A549 (cell line): Measurements from ENCODE around the gene MARK2. TPM values are rescaled to one million over a fixed set of nuclear protein-coding genes. Genes with fewer than 3 reads are reported as not detected.

Experiments used
- ATAC-seq, 2 experiments: fragments of 200-7000 bp in 1 of 2; fragments of >200 bp in 1 of 2; cut with Nextera tagmentation in 1 of 2; cut with Tn5 transposase in 1 of 2; 3 replicates each; pipeline versions ENCODE4 v1.8.0 to v1.9.1; 2018 to 2020; ENCODE audit warnings: mild to moderate bottlenecking in 1 of 2, moderate library complexity in 1 of 2
- CTCF ChIA-PET: fragments of 300-600 bp; sonication (Branson Sonifier 250); formaldehyde crosslinking; extraction: SDS; loops from one replicate; lab custom pipeline; 2021; ENCODE audit warnings: antibody characterized with exemption, inconsistent platforms; lab: Yijun Ruan, JAX
- POLR2A ChIA-PET: fragments of 350-600 bp; formaldehyde crosslinking; extraction: SDS; loops from one replicate; lab custom pipeline; 2021; ENCODE audit warnings: antibody characterized with exemption, inconsistent platforms; lab: Yijun Ruan, JAX
- DNase-seq, 2 experiments: peaks; one replicate each; pipeline versions ENCODE4 v3.0.0 to v3.0.0-alpha.2; 2011 to 2016; ENCODE audit warnings: low read depth in 1 of 2, low spot score in 1 of 2
- FAIRE-seq: peaks from 2 replicates; lab custom pipeline; 2011; peaks lifted over from hg19 to GRCh38; lab: Jason Lieb, UNC
- H3K27ac ChIP-seq, 2 experiments: fragments of >200 bp; sonication (Bioruptor Twin); formaldehyde crosslinking; 3 replicates each; pipeline ENCODE4 v1.5.1; 2016 to 2017
- H3K4me1 ChIP-seq: fragments of >200 bp; sonication (Bioruptor Twin); formaldehyde crosslinking; 3 replicates; pipeline ENCODE4 v1.6.1; 2016
- H3K4me2 ChIP-seq: fragments of >200 bp; sonication (Bioruptor Twin); formaldehyde crosslinking; 3 replicates; pipeline ENCODE4 v1.6.1; 2016
- H3K4me3 ChIP-seq: fragments of >200 bp; sonication (Bioruptor Twin); formaldehyde crosslinking; 3 replicates; pipeline ENCODE4 v1.5.1; 2016
- H3K9me3 ChIP-seq: fragments of >200 bp; sonication (Bioruptor Twin); formaldehyde crosslinking; 3 replicates; pipeline ENCODE4 v1.6.1; 2016
- CBX8 ChIP-seq: fragments of 200-600 bp; sonication (generic); IDR thresholded peaks from 2 replicates; pipeline ENCODE4 v1.6.1; 2016
- CHD2 ChIP-seq: fragments of 150-350 bp; IDR thresholded peaks from 2 replicates; pipeline ENCODE4 v1.6.1; 2014; ENCODE audit warnings: low read length; ENCODE audit not compliant: partially characterized antibody
- EHF ChIP-seq: fragments of 250-450 bp; sonication (Bioruptor Pico); IDR thresholded peaks from 2 replicates; pipeline ENCODE4 v1.5.0; 2020; ENCODE audit warnings: mild to moderate bottlenecking
- ESRRA ChIP-seq: fragments of 150-350 bp; IDR thresholded peaks from 2 replicates; pipeline ENCODE4 v1.6.1; 2014; ENCODE audit warnings: mild to moderate bottlenecking, low read length, borderline replicate concordance
- FOSB ChIP-seq: fragments of 250-450 bp; sonication (Bioruptor Pico); IDR thresholded peaks from 2 replicates; pipeline ENCODE4 v1.5.0; 2020; ENCODE audit warnings: mild to moderate bottlenecking, moderate library complexity
- GATA3 ChIP-seq: IDR thresholded peaks from 2 replicates; pipeline ENCODE4 v1.6.1; 2012; ENCODE audit warnings: borderline replicate concordance
- HOXB13 ChIP-seq: fragments of 250-450 bp; sonication (Bioruptor Pico); IDR thresholded peaks from 2 replicates; pipeline ENCODE4 v1.5.0; 2020; ENCODE audit warnings: low read depth, mild to moderate bottlenecking, moderate library complexity
- HOXB5 ChIP-seq: fragments of 250-450 bp; sonication (Bioruptor Pico); IDR thresholded peaks from 2 replicates; pipeline ENCODE4 v1.5.0; 2020; ENCODE audit warnings: mild to moderate bottlenecking, moderate library complexity
- MAFK ChIP-seq: fragments of 450-650 bp; IDR thresholded peaks from 2 replicates; pipeline ENCODE4 v1.6.1; 2014; ENCODE audit not compliant: partially characterized antibody
- MAX ChIP-seq: IDR thresholded peaks from 2 replicates; pipeline ENCODE4 v1.6.1; 2012
- MAZ ChIP-seq: fragments of 150-350 bp; IDR thresholded peaks from 2 replicates; pipeline ENCODE4 v1.6.1; 2014; ENCODE audit warnings: antibody characterized with exemption, low read depth, low read length, borderline replicate concordance
- NFE2L2 ChIP-seq: fragments of 150-350 bp; conservative IDR thresholded peaks from 2 replicates; pipeline ENCODE4 v1.6.1; 2014; ENCODE audit warnings: low read length
- PBX3 ChIP-seq: IDR thresholded peaks from 2 replicates; pipeline ENCODE4 v1.6.1; 2012
- PHF8 ChIP-seq: fragments of 200-600 bp; sonication (generic); IDR thresholded peaks from 2 replicates; pipeline ENCODE4 v1.6.1; 2016; ENCODE audit warnings: low read depth, mild to moderate bottlenecking, antibody characterized with exemption, moderate library complexity, borderline replicate concordance
- POLR2AphosphoS2 ChIP-seq: conservative IDR thresholded peaks from 2 replicates; pipeline ENCODE4 v1.6.1; 2012; ENCODE audit warnings: low read length, improper control_type of control experiment, inconsistent platforms
- SMC3 ChIP-seq: fragments of >200 bp; sonication (Bioruptor Twin); formaldehyde crosslinking; IDR thresholded peaks from 3 replicates; pipeline ENCODE4 v1.6.1; 2018; ENCODE audit warnings: inconsistent platforms
- SREBF2 ChIP-seq: fragments of 450-650 bp; IDR thresholded peaks from 2 replicates; pipeline ENCODE4 v1.6.1; 2014; ENCODE audit warnings: mild to moderate bottlenecking, moderate library complexity
- TFCP2L1 ChIP-seq: fragments of 250-450 bp; sonication (Bioruptor Pico); IDR thresholded peaks from 2 replicates; pipeline ENCODE4 v1.5.0; 2021; ENCODE audit warnings: mild to moderate bottlenecking
- WGBS: methylation state at CpG from one replicate; pipeline ENCODE4 v1.1.6; 2017; ENCODE audit errors: missing lambda C conversion rate; 5-methylcytosine and 5-hydroxymethylcytosine counted together
- polyA plus RNA-seq, 4 experiments: library from polyadenylated mRNA; depleted of rRNA in 3 of 4; stranded (reverse); fragments of >200 nt; fragmentation: RNase III in 1 of 4; extraction: RNeasy Plus Mini Kit Qiagen cat#74134 plus additional on column Dnase treatment in 1 of 4; gene quantifications; 2 replicates in 3 of 4; 3 replicates in 1 of 4; pipeline ENCODE4 v1.2.3, GENCODE V29; 2011 to 2017
- TF ChIP-seq, protein P1 (sequence below): fragments of >200 bp; sonication (Bioruptor Twin); formaldehyde crosslinking; IDR thresholded peaks from 3 replicates; pipeline ENCODE4 v1.6.1; 2016
- TF ChIP-seq, protein P2 (sequence below): fragments of >200 bp; sonication (Bioruptor Twin); formaldehyde crosslinking; IDR thresholded peaks from 3 replicates; pipeline ENCODE4 v1.5.1; 2016
- TF ChIP-seq, protein P3 (sequence below): fragments of 250-450 bp; sonication (Bioruptor Pico); IDR thresholded peaks from 2 replicates; pipeline ENCODE4 v1.5.0; 2020; ENCODE audit warnings: low read depth, mild to moderate bottlenecking, moderate library complexity

Gene MARK2
- polyA plus RNA-seq, 2 of the 4 experiments (the other 2 are of a cell fraction) = 20.2 to 28.4 TPM

GRCh38 chr11:63919267-63920125 is 80.6 kb downstream of the MARK2 start:
- TF ChIP-seq, protein P1, sequence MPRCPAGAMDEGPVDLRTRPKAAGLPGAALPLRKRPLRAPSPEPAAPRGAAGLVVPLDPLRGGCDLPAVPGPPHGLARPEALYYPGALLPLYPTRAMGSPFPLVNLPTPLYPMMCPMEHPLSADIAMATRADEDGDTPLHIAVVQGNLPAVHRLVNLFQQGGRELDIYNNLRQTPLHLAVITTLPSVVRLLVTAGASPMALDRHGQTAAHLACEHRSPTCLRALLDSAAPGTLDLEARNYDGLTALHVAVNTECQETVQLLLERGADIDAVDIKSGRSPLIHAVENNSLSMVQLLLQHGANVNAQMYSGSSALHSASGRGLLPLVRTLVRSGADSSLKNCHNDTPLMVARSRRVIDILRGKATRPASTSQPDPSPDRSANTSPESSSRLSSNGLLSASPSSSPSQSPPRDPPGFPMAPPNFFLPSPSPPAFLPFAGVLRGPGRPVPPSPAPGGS = no peak
- TF ChIP-seq PBX3 (no peak), FOSB (CRISPR knock-in tag) (no peak), EHF (CRISPR knock-in tag) (no peak)
- TF ChIP-seq, protein P2, sequence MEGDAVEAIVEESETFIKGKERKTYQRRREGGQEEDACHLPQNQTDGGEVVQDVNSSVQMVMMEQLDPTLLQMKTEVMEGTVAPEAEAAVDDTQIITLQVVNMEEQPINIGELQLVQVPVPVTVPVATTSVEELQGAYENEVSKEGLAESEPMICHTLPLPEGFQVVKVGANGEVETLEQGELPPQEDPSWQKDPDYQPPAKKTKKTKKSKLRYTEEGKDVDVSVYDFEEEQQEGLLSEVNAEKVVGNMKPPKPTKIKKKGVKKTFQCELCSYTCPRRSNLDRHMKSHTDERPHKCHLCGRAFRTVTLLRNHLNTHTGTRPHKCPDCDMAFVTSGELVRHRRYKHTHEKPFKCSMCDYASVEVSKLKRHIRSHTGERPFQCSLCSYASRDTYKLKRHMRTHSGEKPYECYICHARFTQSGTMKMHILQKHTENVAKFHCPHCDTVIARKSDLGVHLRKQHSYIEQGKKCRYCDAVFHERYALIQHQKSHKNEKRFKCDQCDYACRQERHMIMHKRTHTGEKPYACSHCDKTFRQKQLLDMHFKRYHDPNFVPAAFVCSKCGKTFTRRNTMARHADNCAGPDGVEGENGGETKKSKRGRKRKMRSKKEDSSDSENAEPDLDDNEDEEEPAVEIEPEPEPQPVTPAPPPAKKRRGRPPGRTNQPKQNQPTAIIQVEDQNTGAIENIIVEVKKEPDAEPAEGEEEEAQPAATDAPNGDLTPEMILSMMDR = no peak
- TF ChIP-seq, all 56 proteins: peak for 0
- 70% methylated on average over 27 of the region's 41 CpGs for WGBS
- H3K4me1 ChIP-seq = peaks cover 37% of the 10 kb centered on the region
- FAIRE-seq (no peak), ATAC-seq (no peak), DNase-seq (no peak)
- no peak overlapping the region for H3K4me3 ChIP-seq
- no peaks in the 10 kb centered on the region for H3K9me3 ChIP-seq
- H3K27ac ChIP-seq = peak overlapping the region; percentile 13 to 92; a peak in 5 of 6 replicates
- CTCF ChIA-PET = interaction anchor here (0.6 to 3.7 kb wide), 10 partner anchors 9 to 232 kb away, joined by 3 to 30 read pairs (median 6); partner anchors contain the start of genes MARK2 and ZFTA
- H3K4me2 ChIP-seq = peak overlapping the region; percentile 100; the same call in 2 of the 3 replicates
- POLR2A ChIA-PET = no interaction called here

GRCh38 chr11:63920126-63920938 is 81.4 kb downstream of the MARK2 start:
- no peak for ATAC-seq
- Histone ChIP-seq H3K27ac (peak overlapping the region in 1 of 2 experiments; percentile 92; a peak in 2 of 6 replicates), H3K4me2 (no peak overlapping the region), H3K9me3 (no peaks in the 10 kb centered on the region), H3K4me3 (no peak overlapping the region), H3K4me1 (peaks cover 37% of the 10 kb centered on the region)
- ChIA-PET CTCF (interaction anchor here (0.8 to 3.7 kb wide), 12 partner anchors 7 to 231 kb away, joined by 3 to 30 read pairs (median 6); partner anchors contain the start of genes MARK2 and ZFTA), POLR2A (no interaction called here)
- 85% methylated on average over 13 of the region's 22 CpGs for WGBS
- no peak for TF ChIP-seq CHD2
- TF ChIP-seq MAX = no peak
- TF ChIP-seq POLR2AphosphoS2 = no peak
- TF ChIP-seq SREBF2 = no peak
- TF ChIP-seq HOXB5 = no peak
- no peak for TF ChIP-seq TFCP2L1 (CRISPR knock-in tag)
- TF ChIP-seq MAFK = no peak
- no peak for TF ChIP-seq ESRRA
- FAIRE-seq = no peak
- DNase-seq = no peak

DNA sequence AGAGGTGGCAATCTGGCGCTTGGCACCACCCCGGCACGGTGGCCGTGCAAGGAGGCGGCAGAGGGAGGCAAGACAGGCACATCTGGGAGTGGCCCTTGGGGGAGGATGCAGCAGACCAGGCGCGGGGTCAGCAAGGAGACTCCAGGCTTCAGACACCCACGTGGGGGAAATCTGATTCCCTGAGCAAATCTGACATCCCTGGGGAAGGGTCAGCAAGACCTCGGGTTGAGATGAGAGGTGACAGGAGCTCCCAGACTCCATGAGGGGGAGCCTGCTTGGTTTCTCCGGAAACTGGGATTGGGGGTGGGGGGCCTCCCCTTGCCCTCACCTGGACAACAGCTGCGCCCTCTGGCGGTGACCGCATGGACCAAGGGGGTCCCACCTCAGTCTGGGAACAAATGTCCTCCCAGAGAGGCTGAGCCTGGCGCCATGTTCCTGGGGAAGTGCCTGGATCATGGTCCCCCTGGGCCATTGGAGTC is 82.1 kb downstream of the MARK2 start:
- no peak for DNase-seq
- ATAC-seq = no peak
- 63% methylated on average over 7 of the region's 14 CpGs for WGBS
- Histone ChIP-seq H3K4me3 (no peak overlapping the region), H3K9me3 (no peaks in the 10 kb centered on the region), H3K27ac (0 out of 6 replicates have a peak overlapping the region, but pooled peaks of 1 of the 2 experiments have one; percentile 92), H3K4me2 (no peak overlapping the region), H3K4me1 (peaks cover 34% of the 10 kb centered on the region)
- TF ChIP-seq, protein P2 = peak; percentile 47
- TF ChIP-seq NFE2L2 = no peak
- no peak for TF ChIP-seq MAZ
- no peak for TF ChIP-seq GATA3
- TF ChIP-seq, protein P3, sequence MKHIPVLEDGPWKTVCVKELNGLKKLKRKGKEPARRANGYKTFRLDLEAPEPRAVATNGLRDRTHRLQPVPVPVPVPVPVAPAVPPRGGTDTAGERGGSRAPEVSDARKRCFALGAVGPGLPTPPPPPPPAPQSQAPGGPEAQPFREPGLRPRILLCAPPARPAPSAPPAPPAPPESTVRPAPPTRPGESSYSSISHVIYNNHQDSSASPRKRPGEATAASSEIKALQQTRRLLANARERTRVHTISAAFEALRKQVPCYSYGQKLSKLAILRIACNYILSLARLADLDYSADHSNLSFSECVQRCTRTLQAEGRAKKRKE (CRISPR knock-in tag) = no peak
- no peak for TF ChIP-seq PHF8
- TF ChIP-seq HOXB13 (CRISPR knock-in tag) = no peak
- peak; percentile 39; the same call in 2 of the 3 replicates for TF ChIP-seq SMC3
- no peak for TF ChIP-seq CBX8
- ChIA-PET CTCF (interaction anchor here (0.9 to 3.7 kb wide), 13 partner anchors 8 to 230 kb away, joined by 3 to 30 read pairs (median 5); partner anchors contain the start of genes MARK2 and ZFTA), POLR2A (no interaction called here)
- no peak for FAIRE-seq
